Stimulated activated CD4-positive, alpha-beta T cell treated with anti-CD3 and anti-CD28 coated beads, Interleukin-2, amount 100 ng/mL, for 48 hours (primary cell): ENCODE results near the gene RAB36.

Experiments used
- DNase-seq, 2 donors: peaks; one replicate each; pipeline ENCODE4 v3.0.0-alpha.2; 2020

The RAB36 gene

GRCh38 chr22:23140385-23140784 is 4.9 kb upstream of the RAB36 start:
- DNase-seq: no peak

DNA sequence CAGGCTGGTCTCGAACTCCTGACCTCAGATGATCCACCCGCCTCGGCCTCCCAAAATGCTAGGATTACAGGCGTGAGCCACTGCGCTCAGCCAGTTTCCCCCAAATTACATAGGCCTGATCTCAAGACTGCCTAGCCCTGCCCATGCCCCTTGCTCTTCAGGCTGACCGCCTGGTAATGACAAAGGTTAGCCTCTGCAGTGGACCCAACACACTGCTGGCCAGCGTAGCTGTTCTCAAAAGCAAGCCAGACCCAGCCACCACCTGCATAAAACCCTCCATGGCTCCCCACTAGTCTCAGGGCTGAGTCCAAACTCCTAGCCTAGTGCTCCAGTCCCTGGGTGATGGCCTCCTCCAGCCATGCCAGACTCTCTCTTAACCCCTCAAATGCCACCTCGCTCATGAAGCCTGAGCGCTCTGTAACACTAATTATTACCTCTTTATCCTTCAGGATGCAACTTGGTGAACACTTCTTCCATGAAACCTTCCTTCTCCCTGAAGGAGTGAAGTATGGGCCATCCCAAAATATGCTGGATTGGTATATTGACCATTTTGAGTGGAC is 2.7 kb upstream of the RAB36 start:
- DNase-seq: no peak

- DNase-seq: no peak
These were observed 2.2 kb upstream of the RAB36 start for GRCh38 chr22:23143119-23143518.

DNA sequence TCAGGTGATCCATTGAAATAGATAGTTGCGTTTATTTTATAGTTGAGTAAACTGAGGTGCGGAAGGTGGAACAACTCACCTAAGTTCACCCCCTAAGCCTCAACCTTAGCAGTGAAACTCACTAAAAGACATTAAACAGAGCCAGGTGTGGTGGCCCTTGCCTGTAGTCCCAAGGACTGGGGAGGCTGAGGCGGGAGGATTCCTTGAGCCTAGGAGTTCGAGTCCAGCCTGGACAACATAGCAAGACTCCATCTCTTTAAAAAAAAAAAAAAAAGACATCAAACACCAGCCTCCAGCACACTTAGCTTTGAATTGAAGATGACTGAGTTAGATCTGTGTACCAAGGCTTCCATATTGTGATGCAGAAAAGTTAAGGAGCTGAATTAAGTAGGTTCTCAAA is 845 bp upstream of the RAB36 start:
- DNase-seq: no peak

DNA sequence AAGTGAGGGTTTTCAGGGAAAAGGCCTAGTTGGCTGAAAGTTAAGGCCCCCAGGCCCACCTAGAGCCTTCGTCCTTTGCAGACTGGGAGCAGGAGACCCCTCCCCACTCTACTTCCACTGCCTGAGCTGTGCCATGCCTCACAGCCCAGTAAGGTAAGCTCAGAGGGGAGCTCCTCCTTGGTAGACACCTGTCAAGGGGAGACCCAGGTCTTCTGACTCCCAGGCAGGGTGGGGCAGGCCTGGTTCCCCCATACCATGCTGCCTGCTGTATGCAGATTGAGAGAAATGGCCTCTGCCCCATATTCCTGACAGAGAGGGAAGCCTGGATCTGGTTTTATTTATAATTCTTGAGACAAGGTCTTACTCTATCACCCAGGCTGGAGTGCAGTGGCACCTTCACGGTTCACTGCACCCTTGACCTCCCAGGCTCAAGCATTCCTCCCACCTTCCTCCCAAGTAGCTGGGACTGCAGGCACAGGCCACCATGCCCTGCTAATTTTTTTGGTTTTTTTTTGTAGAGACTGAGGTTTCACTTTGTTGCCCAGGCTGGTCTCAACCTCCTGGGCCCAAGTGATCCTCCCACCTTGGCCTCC is 697 bp downstream of the RAB36 start:
- DNase-seq: no peak

DNA sequence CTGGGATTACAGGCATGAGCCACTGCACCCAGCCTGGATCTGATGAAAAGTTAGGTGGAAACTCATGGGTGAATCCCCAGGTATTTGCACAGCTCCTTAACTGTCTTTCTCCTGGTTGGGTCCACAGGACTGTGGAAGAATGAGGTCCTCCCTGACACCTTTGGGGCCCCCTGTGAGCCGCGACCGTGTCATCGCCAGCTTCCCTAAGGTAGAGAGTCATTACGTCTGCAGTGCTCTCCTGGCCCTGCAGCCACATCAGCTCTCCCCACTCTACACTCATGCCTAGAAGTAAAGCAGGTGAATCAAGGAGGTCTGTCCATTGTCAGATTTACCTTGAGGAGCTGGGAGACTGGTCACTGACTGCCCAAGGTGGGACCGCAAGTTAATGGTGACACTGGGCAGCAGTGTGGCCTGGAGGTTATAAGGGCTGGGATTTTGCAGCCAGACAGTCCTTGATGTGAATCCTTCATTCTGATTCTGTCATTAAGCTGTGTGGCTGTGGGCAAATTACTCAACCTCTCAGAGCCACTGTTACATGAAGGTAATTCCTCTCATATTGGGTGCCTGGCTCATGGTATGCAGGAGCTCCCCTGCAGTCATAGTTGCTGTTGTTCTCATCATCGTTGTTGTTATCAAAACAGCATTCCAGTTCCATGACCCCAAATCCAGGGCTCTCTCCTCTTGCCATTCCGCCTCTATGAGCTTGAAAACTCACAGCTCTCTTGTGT is 1.4 kb downstream of the RAB36 start:
- no peak for DNase-seq

DNA sequence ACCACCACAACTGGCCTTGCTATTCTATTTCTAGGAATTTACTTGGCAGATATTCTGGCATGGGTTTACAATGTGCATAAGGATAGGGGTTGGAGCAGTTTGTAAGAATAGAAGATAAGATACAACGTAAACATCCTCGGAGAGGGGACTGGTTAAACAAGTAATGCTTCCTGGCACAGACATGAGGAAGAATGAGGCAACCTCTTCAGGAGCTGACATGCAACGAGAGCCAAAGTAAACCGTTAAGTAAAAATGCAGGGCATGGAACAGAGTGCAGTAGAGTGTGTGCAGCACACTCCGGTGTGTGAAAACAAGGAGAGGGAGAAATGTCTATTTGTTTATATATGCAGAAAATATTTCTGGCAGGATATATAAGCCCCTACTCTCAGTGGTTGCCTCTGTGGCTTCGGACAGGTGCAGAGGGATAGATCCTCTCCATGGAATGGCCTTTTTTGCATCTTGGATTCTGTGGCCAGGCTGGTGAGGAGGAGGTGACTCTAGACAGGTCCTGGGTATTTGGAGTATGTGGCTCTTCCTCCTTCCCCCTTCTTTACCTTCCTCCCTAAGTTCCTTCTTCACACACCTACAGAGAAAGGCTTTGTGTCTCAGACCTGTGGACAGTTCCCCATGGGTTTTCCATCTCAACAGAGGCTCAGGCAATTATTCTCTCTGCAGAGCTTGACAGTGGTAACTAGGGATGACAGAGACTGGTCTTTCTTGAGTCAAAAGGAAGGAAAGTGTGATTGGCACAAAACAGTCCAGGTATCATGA is 2.5 kb downstream of the RAB36 start:
- DNase-seq: no peak

- DNase-seq: no peak
These were observed 4.5 kb downstream of the RAB36 start for GRCh38 chr22:23149743-23150238.

GRCh38 chr22:23150762-23151161 is 5.5 kb downstream of the RAB36 start:
- DNase-seq: no peak

GRCh38 chr22:23151827-23152226 is 6.5 kb downstream of the RAB36 start:
- DNase-seq: no peak

DNA sequence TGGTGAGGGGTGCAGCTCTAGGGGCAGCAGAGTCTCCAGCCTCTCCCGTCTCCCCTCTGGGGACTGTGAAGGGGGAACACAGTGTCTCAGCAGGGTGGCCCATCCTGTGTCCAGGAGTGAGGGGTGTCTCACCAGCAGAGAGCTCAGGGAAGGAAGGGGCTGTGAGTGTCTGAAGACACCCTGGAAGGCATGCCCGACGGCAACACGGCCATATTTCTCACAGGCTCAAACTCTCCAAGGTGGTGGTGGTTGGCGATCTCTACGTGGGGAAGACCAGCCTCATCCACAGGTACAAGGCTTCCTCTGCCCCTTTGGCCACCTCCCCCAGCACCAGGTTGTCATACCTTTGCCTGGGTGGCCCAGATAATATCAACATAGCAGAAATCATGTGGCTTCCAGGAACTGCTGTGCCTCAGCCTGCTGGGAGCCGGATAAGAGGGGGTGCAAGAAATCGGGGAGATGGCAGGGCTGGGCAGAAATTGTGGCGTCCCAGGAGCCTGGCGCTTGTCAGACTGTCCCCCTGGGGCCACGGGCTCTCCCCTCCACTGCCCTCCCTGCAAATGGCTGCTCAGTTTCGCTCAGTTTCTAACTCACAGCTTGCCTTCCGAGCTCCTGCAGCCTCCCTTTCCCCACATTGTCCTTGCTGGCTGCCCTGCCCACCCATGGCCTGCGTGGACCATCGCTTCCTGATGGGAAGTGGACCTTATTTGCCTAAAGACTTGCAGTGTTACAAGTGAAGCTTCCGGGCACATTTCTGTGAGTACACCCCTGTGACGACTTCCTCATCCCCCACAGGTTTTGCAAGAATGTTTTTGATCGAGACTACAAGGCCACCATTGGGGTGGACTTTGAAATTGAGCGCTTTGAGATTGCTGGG is 7.2 kb downstream of the RAB36 start:
- no peak for DNase-seq

DNA sequence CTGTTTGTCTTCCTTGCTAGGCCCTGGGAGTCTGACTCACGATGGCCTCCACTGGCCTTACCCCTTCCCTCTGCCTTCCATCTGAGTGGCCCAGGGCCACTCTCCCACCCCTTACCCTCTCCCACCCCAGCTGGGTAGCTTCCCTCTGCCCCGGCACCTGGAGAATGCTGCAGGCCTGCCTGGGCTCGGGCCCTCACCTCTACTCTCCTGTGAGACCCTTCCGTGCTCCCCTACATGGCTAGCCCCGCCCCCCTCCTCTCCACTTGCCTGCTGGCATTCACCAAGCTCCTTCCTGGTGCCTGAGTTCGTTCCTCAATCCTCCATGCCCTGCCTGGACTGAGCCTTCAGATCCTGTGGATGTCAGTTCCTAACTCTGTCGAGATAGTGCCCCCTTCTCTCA is 8.7 kb downstream of the RAB36 start:
- no peak for DNase-seq

DNA sequence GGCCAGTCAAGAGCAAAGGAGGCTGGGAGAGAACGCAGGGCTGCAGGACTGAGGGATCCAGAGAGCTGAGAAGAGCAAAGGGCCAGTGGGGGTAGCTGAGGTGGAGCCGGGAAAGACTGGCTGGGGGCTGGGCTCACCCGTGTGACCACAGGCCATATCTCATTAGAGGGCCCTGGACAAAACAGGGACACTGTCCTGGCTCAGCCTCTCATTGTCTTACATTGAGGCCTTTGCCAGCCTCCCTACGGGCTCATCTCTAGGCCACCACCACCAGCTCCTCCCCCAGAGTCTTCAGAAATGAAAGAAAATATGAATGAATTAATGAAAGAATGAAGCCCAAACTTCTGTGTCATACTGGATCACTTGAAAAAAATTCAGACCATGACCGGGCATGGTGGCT is 9.2 kb downstream of the RAB36 start:
- DNase-seq: no peak

GRCh38 chr22:23155143-23155542 is 9.9 kb downstream of the RAB36 start:
- DNase-seq: no peak

DNA sequence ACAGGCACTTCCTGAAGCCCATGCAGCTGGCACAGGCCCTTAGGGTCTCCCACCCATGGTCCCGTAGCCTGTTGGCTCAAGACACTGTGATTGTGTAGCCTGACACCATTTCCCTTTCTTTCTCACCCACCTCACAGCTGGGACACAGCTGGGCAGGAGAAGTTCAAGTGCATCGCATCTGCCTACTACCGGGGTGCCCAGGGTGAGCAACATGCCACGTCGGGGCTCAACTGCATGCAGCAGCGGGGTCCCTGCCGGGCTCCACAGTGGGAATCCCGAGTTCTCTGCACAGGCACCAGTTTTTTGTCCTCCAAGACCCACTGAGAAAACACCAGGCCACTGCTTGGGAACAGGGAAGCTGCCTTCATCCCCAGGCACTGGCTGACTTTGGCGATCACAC is 10.6 kb downstream of the RAB36 start:
- DNase-seq: no peak

- no peak for DNase-seq
These were observed 11.0 kb downstream of the RAB36 start for GRCh38 chr22:23156286-23156685.

DNA sequence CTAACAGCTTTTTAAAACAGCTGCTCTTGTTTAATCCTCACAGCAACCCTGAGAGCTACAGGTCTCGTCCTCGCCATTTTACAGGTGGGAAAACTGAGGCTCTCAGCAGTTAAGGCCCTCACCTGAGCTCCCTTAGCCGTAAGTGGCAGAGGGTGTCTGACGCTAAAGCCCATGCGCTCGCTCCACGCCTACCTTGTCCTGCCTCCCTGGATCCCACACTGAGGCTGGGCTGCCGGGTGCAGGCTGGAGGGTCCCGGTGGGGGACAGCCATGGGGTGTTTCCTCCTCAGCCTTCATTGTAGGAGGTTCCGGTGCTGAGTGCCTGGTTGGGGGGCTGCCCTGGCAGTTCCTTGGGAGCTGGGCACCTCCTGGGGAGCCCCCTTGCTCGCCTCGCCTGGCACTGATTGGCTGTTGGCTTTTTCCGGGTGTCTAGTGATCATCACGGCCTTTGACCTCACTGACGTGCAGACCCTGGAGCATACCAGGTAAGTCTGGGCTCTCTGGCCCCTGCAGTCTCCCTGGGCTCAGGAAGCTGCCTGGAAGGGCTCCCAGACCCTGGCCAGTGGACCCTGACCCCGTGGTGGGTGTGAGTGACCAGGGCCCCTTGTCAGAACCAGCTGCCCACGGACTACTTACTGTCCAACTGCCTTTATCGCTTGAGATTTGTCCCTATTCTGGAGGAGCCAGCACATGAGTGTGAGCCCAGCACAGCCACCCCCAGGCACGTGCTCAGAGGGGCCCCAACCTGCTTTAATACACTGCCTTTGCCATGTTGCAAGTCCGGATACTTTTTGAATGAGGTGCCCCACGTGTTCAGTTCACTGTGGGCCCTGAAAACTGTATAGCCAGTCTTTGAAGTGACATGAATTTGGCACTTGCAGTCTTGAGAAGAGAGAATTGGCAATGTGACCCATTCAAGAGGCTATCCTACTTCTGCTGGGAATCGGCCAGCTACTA is 12.6 kb downstream of the RAB36 start:
- DNase-seq: no peak

DNA sequence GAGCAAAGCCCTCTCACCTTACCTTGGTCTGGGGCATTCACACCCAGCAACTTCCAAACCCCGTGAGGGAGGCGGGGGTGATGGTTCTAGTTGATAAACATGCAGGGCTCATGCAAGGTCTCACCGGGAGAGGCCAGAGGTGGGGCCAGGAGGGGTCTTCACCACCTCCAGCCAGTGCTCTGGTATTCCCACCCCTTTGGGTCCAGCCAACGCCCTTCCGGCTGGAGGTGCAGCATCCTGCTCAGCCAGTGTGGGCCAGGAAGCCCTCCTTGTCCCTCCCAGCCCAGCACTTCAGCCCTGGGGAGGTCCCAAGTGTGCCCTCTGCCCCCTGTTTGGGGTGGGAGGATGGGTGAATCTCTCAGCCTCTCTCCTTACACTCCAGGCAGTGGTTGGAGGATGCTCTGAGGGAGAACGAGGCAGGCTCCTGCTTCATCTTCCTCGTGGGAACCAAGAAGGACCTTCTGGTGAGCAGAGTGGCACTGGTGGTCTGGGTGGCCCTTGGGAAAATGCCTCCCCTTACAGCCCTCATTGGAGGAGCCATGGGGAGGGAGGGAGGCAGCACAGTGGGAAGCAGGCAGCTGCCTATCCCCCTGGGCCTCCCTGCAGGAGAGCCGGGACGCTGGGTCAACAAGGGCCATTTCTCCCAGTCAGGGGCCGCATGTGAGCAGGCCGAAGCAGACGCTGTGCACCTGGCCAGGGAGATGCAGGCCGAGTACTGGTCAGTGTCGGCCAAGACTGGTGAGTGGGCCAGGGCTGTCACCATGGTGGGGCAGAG is 13.4 kb downstream of the RAB36 start:
- no peak for DNase-seq

DNA sequence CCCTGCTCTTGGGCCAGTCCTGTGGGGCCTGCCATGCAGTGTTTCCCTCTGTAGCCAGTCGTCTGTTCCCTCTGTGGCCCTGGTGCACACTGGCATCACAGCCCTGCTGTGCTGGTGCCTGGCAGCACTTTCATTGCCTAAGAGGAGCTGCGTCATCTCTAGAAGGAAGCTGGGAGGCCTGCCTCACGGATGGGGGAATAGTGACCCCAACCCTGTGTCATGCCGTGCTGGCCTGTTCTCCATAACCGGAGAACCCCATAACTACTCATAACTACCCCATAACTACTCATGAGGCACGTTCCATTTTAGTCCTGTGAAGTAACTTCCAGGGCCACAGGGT is 14.0 kb downstream of the RAB36 start:
- no peak for DNase-seq

- no peak for DNase-seq
These were observed 15.8 kb downstream of the RAB36 start for GRCh38 chr22:23161029-23161428.

- no peak for DNase-seq
These were observed 16.3 kb downstream of the RAB36 start for GRCh38 chr22:23161574-23161973.
